CD14-positive monocyte (primary cell): ENCODE data around the gene OSBPL10. TPM values are rescaled to one million over a fixed set of nuclear protein-coding genes. Genes with fewer than 3 reads are reported as not detected.
"Not testable (repeated sequence)": the region's sequence is repeated elsewhere in the genome, so short reads cannot be mapped to it uniquely, and the experiment has no call there.

Experiments
- DNase-seq, 3 donors: peaks; one replicate each; pipeline ENCODE4 v3.0.0-alpha.2; 2011 to 2022
- H2AFZ ChIP-seq: 2 replicates; pipeline ENCODE4 v1.6.0; 2012; ENCODE audit warnings: mild to moderate bottlenecking, low read depth, low read length, inconsistent platforms; ENCODE audit not compliant: insufficient read depth, poor library complexity, severe bottlenecking
- H3K27ac ChIP-seq, 2 donors: 1 replicate in 1 of 2; 2 replicates in 1 of 2; pipeline ENCODE4 v1.5.1; 2012 to 2013; ENCODE audit warnings: low read length in 2 of 2, control low read depth in 1 of 2, inconsistent platforms in 1 of 2, low read depth in 1 of 2, mild to moderate bottlenecking in 1 of 2
- H3K27me3 ChIP-seq, 2 donors: one replicate each; pipeline versions ENCODE4 v1.6.0 to v1.6.1; 2011 to 2013; ENCODE audit warnings: low read length in 2 of 2; ENCODE audit not compliant: control insufficient read depth in 2 of 2, insufficient read depth in 2 of 2
- H3K36me3 ChIP-seq, 2 donors: replicated peaks in 1 of 2; 1 replicate in 1 of 2; 2 replicates in 1 of 2; pipeline versions ENCODE4 v1.5.1 to v1.6.1; 2012 to 2013; ENCODE audit warnings: low read length in 2 of 2, control low read depth in 1 of 2, inconsistent platforms in 1 of 2, mild to moderate bottlenecking in 1 of 2; ENCODE audit not compliant: insufficient read depth in 2 of 2, control insufficient read depth in 1 of 2
- H3K4me1 ChIP-seq, 2 donors: 1 replicate in 1 of 2; 2 replicates in 1 of 2; pipeline versions ENCODE4 v1.5.1 to v1.6.1; 2012 to 2013; ENCODE audit warnings: low read length in 2 of 2, control low read depth in 1 of 2, inconsistent platforms in 1 of 2, mild to moderate bottlenecking in 1 of 2, moderate library complexity in 1 of 2; ENCODE audit not compliant: insufficient read depth in 2 of 2, control insufficient read depth in 1 of 2
- H3K4me2 ChIP-seq: replicated peaks from 2 replicates; pipeline ENCODE3; 2012; ENCODE audit warnings: low read length, moderate library complexity, mild to moderate bottlenecking; ENCODE audit not compliant: poor library complexity, severe bottlenecking; ENCODE audit errors: extremely low read depth
- H3K4me3 ChIP-seq, 3 experiments: fragments of 200-600 bp in 1 of 3; sonication (generic) in 1 of 3; replicated peaks in 1 of 3; 1 replicate in 2 of 3; 2 replicates in 1 of 3; pipeline ENCODE4 v1.5.1; 2011 to 2013; ENCODE audit warnings: low read length in 3 of 3, mild to moderate bottlenecking in 3 of 3, control low read depth in 2 of 3, low read depth in 2 of 3, inconsistent platforms in 1 of 3, moderate library complexity in 1 of 3
- H3K79me2 ChIP-seq: 2 replicates; pipeline ENCODE4 v1.6.0; 2012; ENCODE audit warnings: mild to moderate bottlenecking, control low read depth, inconsistent platforms, low read length, moderate library complexity; ENCODE audit not compliant: insufficient read depth
- H3K9ac ChIP-seq: 2 replicates; pipeline ENCODE4 v1.6.0; 2017; ENCODE audit warnings: low read length, mild to moderate bottlenecking; ENCODE audit not compliant: insufficient read depth, poor library complexity, severe bottlenecking
- H3K9me3 ChIP-seq, 2 donors: replicated peaks in 1 of 2; 1 replicate in 1 of 2; 2 replicates in 1 of 2; pipeline versions ENCODE4 v1.5.1 to v1.6.1; 2012 to 2013; ENCODE audit warnings: low read length in 2 of 2, control low read depth in 1 of 2; ENCODE audit not compliant: control insufficient read depth in 1 of 2, insufficient read depth in 1 of 2
- H4K20me1 ChIP-seq: 2 replicates; pipeline ENCODE4 v1.6.0; 2012; ENCODE audit warnings: mild to moderate bottlenecking, low read length, control low read depth, moderate library complexity; ENCODE audit not compliant: insufficient read depth
- H3K27ac Mint-ChIP-seq, 7 donors: one replicate each; pipeline ENCODE4 v1.8.0; 2020; ENCODE audit warnings: mild to moderate bottlenecking in 7 of 7, mixed read lengths in 7 of 7, moderate library complexity in 6 of 7, inconsistent platforms in 2 of 7
- H3K27me3 Mint-ChIP-seq, 3 donors: one replicate each; pipeline ENCODE4 v1.8.0; 2021 to 2022; ENCODE audit warnings: low read depth in 3 of 3, mild to moderate bottlenecking in 3 of 3, mixed read lengths in 3 of 3, moderate library complexity in 3 of 3, inconsistent platforms in 1 of 3
- H3K36me3 Mint-ChIP-seq, 2 donors: one replicate each; pipeline ENCODE4 v1.8.0; 2020; ENCODE audit warnings: mixed read lengths in 2 of 2, inconsistent platforms in 1 of 2, mild to moderate bottlenecking in 1 of 2
- H3K4me1 Mint-ChIP-seq: one replicate; pipeline ENCODE4 v1.8.0; 2020; ENCODE audit warnings: mild to moderate bottlenecking, mixed read lengths
- H3K4me3 Mint-ChIP-seq, 2 donors: one replicate each; pipeline ENCODE4 v1.8.0; 2020; ENCODE audit warnings: mild to moderate bottlenecking in 2 of 2, mixed read lengths in 2 of 2, moderate library complexity in 1 of 2
- H3K9me3 Mint-ChIP-seq, 7 donors: one replicate each; pipeline ENCODE4 v1.8.0; 2020 to 2022; ENCODE audit warnings: mixed read lengths in 7 of 7, mild to moderate bottlenecking in 6 of 7, moderate library complexity in 6 of 7, inconsistent platforms in 2 of 7
- WGBS: methylation state at CpG from one replicate; pipeline ENCODE4 v1.1.5; 2013; ENCODE audit warnings: missing lambda C conversion rate; ENCODE audit not compliant: insufficient coverage; 5-methylcytosine and 5-hydroxymethylcytosine counted together
- intact Hi-C, 2 donors: fragments of 100-400 bp; cut with micrococcal nuclease; formaldehyde crosslinking; loops; one replicate each; pipeline versions ENCODE4 v1.15.0 to v1.15.1; 2023
- polyA plus RNA-seq, 3 donors: library from polyadenylated mRNA; depleted of rRNA in 1 of 3; unstranded in 2 of 3; stranded (reverse) in 1 of 3; fragments of 300-500 nt in 2 of 3; fragments of >200 nt in 1 of 3; fragmentation: Illumina TruSeq in 2 of 3; gene quantifications; 1 replicate in 2 of 3; 2 replicates in 1 of 3; pipeline ENCODE4 v1.2.3, GENCODE V29; 2012 to 2021
- TF ChIP-seq, protein P1 (sequence below): fragments of 200-600 bp; IDR thresholded peaks from one replicate; pipeline ENCODE4 v1.8.0; 2022; ENCODE audit warnings: antibody characterized with exemption, mild to moderate bottlenecking

OSBPL10 gene
- polyA plus RNA-seq, 3 donors: 0.03 TPM; not detected in 2

GRCh38 chr3:31993843-31994242, 12.8 kb upstream of the OSBPL10 start:
- Histone ChIP-seq H3K4me2 (no peak overlapping the region), H3K9me3 (peaks cover 18% of the 10 kb centered on the region in 2 donors), H3K27ac (no peak overlapping the region), H3K4me1 (no peaks in the 10 kb centered on the region), H3K9ac (no peak overlapping the region), H3K4me3 (no peak overlapping the region), H4K20me1 (no peaks in the 10 kb centered on the region), H2AFZ (no peak overlapping the region), H3K36me3 (no peaks in the 10 kb centered on the region), H3K79me2 (no peaks in the 10 kb centered on the region), H3K27me3 (no peaks in the 10 kb centered on the region)
- no peak overlapping the region for H3K4me3 Mint-ChIP-seq
- WGBS: no CpG with 5 or more reads among the region's 1 CpG
- no peaks in the 10 kb centered on the region for H3K36me3 Mint-ChIP-seq
- TF ChIP-seq, protein P1, sequence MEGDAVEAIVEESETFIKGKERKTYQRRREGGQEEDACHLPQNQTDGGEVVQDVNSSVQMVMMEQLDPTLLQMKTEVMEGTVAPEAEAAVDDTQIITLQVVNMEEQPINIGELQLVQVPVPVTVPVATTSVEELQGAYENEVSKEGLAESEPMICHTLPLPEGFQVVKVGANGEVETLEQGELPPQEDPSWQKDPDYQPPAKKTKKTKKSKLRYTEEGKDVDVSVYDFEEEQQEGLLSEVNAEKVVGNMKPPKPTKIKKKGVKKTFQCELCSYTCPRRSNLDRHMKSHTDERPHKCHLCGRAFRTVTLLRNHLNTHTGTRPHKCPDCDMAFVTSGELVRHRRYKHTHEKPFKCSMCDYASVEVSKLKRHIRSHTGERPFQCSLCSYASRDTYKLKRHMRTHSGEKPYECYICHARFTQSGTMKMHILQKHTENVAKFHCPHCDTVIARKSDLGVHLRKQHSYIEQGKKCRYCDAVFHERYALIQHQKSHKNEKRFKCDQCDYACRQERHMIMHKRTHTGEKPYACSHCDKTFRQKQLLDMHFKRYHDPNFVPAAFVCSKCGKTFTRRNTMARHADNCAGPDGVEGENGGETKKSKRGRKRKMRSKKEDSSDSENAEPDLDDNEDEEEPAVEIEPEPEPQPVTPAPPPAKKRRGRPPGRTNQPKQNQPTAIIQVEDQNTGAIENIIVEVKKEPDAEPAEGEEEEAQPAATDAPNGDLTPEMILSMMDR: no peak
- H3K27ac Mint-ChIP-seq: no peak overlapping the region
- H3K9me3 Mint-ChIP-seq: peaks cover 8 to 32% (median 21%) of the 10 kb centered on the region in 7 donors
- no peaks in the 10 kb centered on the region for H3K4me1 Mint-ChIP-seq
- intact Hi-C loops: no loop called here
- no peak for DNase-seq
- peaks cover 0 to 5% (median 4%) of the 10 kb centered on the region in 3 donors for H3K27me3 Mint-ChIP-seq

DNA sequence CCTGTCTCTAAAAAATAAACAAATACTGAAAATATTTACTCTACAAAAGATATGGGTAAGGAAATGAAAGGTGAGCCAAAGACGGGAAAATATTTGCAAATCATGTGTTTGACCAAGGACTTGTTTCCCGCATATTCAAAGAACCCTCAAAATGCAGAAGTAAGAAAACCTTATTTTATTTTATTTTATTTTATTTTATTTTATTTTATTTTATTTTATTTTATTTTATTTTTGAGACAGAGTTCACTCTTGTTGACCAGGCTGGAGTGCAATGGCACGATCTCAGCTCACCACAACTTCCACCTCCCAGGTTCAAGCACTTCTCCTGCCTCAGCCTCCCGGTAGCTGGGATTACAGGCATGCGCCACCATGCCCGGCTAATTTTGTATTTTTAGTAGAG, 11.9 kb upstream of the OSBPL10 start:
- H3K27ac Mint-ChIP-seq, H3K4me3 ChIP-seq, DNase-seq, H3K4me3 Mint-ChIP-seq, H3K9ac ChIP-seq, H3K27me3 Mint-ChIP-seq, H4K20me1 ChIP-seq, H3K4me2 ChIP-seq, H3K36me3 Mint-ChIP-seq, H3K4me1 Mint-ChIP-seq, intact Hi-C loops, H3K79me2 ChIP-seq, H2AFZ ChIP-seq, H3K27ac ChIP-seq, H3K36me3 ChIP-seq, H3K27me3 ChIP-seq, H3K4me1 ChIP-seq: not testable (repeated sequence)
- peaks cover 10 to 32% (median 22%) of the 10 kb centered on the region in 7 donors for H3K9me3 Mint-ChIP-seq
- peaks cover 18 to 22% of the 10 kb centered on the region in 2 donors for H3K9me3 ChIP-seq
- WGBS: no CpG with 5 or more reads among the region's 6 CpGs
